ELF-1 (cell line): Measurements from ENCODE around the gene IFT74.
A peak's percentile ranks its signal among the peaks of the same experiment; 100 is the strongest.

Source experiments
- DNase-seq: peaks from one replicate; pipeline ENCODE4 v3.0.0-alpha.2; 2016; ENCODE audit warnings: low read depth, low spot score

Gene IFT74

DNA sequence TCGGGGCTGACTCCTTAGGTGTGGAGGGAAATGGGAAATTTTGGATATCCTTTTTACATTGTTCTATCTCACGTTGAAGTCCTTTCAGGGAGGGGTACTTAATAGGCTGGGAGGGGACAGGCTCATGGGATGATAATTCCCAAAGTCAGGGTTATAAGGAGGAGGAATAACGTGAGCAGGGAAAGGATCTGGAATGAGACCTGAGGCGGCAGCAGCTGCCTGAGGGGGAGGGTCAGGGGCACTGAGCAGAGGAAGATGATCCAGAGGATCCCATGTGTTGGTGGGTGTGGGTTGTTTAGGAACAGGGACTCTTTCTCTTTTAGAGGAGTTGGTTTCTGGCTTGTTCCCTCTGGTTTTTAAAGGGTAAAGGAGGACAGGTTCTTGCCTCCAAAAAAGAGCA is 18.7 kb downstream of the IFT74 start:
- DNase-seq = no peak

DNA sequence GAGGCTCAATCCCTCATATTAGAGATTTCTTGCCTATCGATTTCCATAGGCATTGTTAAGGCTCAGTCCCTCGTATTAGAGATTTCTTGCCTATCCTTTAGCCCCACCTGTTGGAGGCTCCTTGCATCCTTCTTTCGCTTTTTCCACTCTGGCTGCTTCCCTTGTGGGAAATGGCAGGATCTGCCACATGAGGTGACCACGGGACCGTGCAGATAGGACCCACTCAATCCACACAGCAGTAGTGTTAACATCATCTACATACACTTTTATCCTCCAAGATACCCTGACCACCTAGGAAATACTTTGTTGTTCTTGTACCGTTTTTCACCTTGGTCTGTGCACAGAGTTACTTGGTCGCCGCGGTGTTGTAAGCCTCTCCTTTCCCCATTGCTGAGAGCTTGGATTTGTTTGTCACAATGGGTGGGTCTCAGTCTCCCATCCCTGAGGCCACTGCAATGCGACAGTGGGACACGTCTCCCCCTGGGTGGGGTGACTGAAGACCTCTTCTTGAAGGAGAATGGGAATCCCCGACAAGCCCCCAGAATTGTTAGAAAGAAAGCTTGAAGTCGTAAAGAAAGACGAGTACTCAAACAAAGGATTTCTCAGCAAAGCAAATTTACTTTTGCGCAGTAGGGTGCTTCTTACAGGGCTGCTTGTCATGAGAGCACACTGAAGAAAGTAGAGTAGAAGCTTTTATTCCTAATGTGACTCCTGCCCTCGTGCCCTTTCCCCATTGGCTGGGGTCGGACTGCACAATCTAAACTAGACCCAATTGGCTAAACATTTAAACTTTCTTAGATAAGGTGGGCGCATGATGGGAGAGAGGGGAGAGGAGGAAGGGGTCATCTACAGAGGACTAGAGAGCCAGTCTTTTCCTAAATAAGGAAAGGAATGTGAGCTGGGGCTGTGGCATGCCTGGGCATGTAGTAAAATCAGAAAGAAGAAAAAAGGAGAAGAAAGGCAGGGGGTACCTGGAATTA is 19.8 kb downstream of the IFT74 start:
- peak; percentile 22 for DNase-seq

DNA sequence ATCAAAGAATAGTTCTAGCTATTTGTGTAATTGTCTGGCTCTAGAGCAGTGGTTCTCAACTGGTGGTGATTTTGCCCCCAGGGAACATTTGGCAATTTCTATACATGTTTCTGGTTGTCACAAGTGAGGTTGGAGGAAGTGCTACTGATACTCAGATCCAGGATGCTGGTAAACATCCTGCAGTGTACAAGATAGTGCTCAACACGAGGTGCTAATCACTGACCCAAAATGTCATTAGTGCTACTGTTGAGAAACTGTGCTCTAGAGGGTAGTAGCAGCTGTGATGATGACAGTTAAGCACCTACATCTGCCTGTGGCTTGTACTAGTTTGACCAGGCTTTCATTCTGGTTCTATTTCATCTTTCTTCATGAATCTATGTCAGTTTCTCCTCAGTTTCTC is 27.1 kb downstream of the IFT74 start:
- no peak for DNase-seq

DNA sequence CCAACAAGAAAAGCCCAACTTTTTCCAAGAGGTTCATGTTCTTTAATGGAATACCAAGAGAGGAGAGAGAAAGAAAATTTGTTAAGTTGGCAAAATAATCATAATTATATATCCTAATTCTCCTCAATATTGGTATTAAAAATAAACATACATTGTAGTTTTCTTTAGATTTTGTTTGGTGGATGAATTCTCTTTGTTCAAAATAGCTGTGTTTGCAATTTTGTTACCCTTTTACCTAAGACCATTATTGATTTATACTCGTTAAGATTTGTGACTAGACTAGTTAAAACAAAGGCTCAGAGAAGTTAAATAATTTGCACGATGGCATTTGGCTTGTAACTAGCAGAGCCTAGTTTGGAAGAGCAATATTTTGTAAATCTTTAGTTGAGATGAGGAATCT is 39.6 kb downstream of the IFT74 start:
- DNase-seq = no peak

GRCh38 chr9:27003426-27004077 is 47.3 kb downstream of the IFT74 start:
- no peak for DNase-seq

GRCh38 chr9:27005491-27005890 is 49.3 kb downstream of the IFT74 start, which contains the start of gene LRRC19:
TSS of gene LRRC19 (minus strand) at chr9:27005672. CDS start at chr9:26999694, 5,978 bp downstream.
- no peak for DNase-seq

DNA sequence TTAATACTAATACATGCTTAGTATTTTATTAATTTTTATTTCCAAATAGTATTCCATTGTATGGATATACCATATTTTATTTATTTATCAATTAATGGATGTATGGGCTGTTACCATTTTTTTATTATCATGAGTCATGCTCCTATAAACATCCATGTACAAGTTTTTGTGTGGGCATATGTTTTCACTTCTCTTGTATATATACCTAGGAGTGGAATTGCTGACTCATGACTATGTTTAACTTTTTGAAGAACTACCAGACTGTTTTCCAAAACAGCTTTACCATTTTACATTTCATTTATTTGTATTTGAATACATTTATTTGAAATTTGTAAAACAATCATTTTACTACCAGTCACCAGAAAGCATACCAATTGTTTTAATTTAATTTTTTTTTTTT is 63.4 kb downstream of the IFT74 start:
- no peak for DNase-seq

- DNase-seq = no peak
These were observed 66.7 kb downstream of the IFT74 start for GRCh38 chr9:27022920-27023319.

DNA sequence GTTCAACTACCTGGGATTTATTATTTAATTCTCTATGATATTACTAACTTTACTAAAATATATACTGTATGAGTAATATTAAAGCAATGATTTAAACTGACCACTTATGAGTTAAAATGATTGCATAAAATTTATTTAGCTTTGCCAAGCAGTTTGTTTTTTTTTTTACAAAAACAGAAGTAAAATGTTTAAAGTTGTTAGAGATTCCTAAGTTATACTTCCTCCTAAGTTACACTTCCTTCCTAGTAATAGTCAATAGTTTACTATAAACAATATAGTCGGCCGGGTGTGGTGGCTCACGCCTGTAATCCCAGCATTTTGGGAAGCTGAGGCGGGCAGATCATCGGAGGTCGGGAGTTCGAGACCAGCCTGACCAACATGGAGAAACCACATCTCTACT is 73.0 kb downstream of the IFT74 start:
- no peak for DNase-seq

DNA sequence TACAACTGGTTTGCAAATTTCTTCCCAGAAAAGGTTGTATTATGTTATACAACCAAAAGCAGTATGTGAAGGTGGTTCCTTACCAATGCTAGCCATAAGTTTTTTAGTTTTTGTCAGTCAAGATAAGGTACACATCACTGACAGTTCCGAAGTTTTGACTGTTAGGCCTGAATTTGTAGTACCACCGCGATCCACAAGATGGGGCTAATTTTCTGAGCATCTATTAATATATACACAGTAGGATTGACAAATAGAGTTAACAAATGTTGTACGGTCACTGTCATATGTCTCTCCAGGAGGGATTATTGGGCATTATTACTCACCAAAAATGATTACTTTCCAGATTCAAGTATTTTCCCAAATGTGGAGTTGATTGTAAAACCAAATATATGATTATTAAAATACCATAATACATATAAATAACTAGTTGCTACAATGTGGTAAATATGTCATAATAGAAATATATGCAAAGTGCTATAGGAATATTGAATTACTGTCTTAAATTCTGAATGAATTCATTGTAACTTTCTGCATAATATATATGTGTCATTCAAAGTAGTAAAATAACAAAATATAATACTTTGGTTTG is 77.7 kb downstream of the IFT74 start:
- no peak for DNase-seq

GRCh38 chr9:27037499-27037898 is 81.3 kb downstream of the IFT74 start:
- DNase-seq = no peak

DNA sequence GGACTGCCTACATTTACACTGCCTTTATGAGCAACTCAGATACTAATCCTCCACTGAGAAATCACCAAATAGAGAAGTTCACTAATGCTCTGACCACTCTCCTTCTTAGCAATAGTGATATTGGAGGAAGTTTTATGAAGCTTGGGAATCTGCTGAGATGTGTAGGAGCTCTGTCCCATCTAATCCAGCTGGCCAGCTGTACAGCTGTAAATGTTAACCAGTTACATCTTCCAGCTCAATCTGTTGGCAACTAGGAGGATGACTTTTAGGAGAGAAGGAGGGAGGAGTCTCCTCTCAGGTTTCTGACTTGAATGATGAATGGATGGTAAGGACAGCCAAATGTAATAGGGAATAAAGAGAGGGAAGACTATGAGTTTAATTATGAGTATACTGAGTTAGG is 85.5 kb downstream of the IFT74 start:
- no peak for DNase-seq

DNA sequence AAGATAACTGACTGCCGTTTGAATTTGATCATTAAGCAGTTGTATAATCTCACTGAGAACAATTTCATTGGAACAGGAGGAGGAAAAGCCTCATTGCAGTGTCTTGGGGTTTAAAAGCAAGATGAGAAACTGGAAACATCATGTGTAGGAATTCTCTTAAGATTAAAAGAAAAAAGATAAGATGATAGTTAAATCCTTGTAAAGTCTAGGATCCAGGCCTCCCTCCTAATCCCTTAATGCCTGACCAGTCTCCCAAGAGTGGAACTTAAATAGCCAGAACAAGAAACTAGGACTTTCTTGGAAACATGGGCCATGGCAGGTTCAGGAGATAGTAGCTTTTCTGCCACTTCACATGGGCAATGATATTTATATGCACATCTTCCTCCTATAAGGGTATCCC is 86.3 kb downstream of the IFT74 start:
- no peak for DNase-seq

GRCh38 chr9:27043176-27043575 is 87.0 kb downstream of the IFT74 start:
- DNase-seq = no peak

GRCh38 chr9:27047136-27047535 is 90.9 kb downstream of the IFT74 start:
- no peak for DNase-seq

- no peak for DNase-seq
These were observed 97.3 kb downstream of the IFT74 start for GRCh38 chr9:27053369-27054022.

GRCh38 chr9:27054125-27054524 is 97.9 kb downstream of the IFT74 start:
- DNase-seq = no peak

DNA sequence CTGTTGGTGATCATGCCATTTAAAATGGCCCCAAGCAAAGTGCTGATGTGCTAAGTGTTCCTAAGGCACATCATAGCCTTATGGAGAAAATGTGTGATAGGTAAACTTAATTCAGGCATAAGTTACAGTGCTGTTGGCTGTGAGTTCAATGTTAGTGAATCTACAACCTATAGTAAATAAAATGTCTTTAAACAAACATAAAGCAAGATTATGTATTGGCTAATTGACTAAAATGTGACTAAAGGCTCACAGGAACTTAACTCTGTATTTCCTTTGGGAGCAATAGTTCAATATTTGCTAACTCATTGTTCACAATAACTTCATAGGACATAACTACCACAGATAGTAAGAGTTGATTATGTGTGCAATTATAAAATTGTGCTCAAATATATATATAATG is 98.6 kb downstream of the IFT74 start:
- DNase-seq = no peak

DNA sequence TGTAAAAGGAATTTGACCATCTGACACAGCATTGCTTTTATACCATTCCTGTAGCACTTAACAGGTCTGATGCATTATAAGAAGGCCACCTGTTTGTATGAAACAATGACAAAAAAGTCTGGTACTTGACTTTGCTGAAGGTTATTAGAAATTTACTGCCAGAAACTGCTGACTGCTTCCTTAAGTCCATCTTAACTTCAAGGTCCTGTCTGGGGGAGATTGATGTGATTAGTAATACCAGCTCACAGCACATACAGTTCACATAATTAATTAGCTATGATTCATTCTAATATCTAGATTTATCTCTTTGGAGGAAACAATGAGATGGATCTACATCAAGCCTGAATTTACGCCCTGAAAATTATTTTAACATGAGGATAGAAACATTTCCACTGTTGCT is 103.2 kb downstream of the IFT74 start:
- no peak for DNase-seq

- no peak for DNase-seq
These were observed 103.7 kb downstream of the IFT74 start for GRCh38 chr9:27059907-27060306.

GRCh38 chr9:27065288-27065687 is 109.1 kb downstream of the IFT74 start:
- DNase-seq = no peak
